T-cell (primary cell): ENCODE data around the gene ATP5F1D. TPM values are rescaled to one million over a fixed set of nuclear protein-coding genes. Genes with fewer than 3 reads are reported as not detected.
A peak's percentile ranks its signal among the peaks of the same experiment; 100 is the strongest.

ENCODE experiments used
- ATAC-seq, 4 experiments: fragments of 200-7000 bp in 3 of 4; fragments of 150-1000 bp in 1 of 4; cut with Tn5 transposase; replicated peaks in 1 of 4; 1 replicate in 3 of 4; 2 replicates in 1 of 4; pipeline ENCODE4 v1.10.0; 2021; ENCODE audit warnings: moderate library complexity in 3 of 4, mild to moderate bottlenecking in 2 of 4, moderate number of reproducible peaks in 1 of 4
- CTCF ChIA-PET, 2 donors: fragments of 300-600 bp; sonication (Branson Sonifier 250); formaldehyde crosslinking; loops; one replicate each; lab custom pipeline; 2022; ENCODE audit warnings: antibody characterized with exemption in 2 of 2; lab: Charles Lee
- POLR2A ChIA-PET, 2 donors: fragments of 300-600 bp; sonication (Branson Sonifier 250); formaldehyde crosslinking; loops; one replicate each; lab custom pipeline; 2022; ENCODE audit warnings: antibody characterized with exemption in 2 of 2; lab: Charles Lee
- DNase-seq, 35 experiments: peaks; one replicate each; pipeline versions ENCODE4 v3.0.0 to v3.0.0-alpha.2; 2013 to 2023
- H3K27ac ChIP-seq: one replicate; pipeline ENCODE4 v1.5.1; 2013; ENCODE audit warnings: low read length
- H3K27me3 ChIP-seq, 2 experiments: replicated peaks in 1 of 2; 1 replicate in 1 of 2; 2 replicates in 1 of 2; pipeline versions ENCODE4 v1.6.1 to v1.7.0; 2013; ENCODE audit warnings: low read length in 1 of 2, mixed read lengths in 1 of 2; ENCODE audit not compliant: control insufficient read depth in 2 of 2, insufficient read depth in 2 of 2; ENCODE audit errors: extremely low read depth in 1 of 2
- H3K36me3 ChIP-seq, 2 donors: 1 replicate in 1 of 2; 2 replicates in 1 of 2; pipeline versions ENCODE4 v1.6.1 to v1.7.0; 2013; ENCODE audit warnings: low read length in 1 of 2; ENCODE audit not compliant: control insufficient read depth in 2 of 2, insufficient read depth in 1 of 2; ENCODE audit errors: extremely low read depth in 1 of 2
- H3K4me1 ChIP-seq, 2 experiments: 1 replicate in 1 of 2; 2 replicates in 1 of 2; pipeline versions ENCODE4 v1.6.1 to v1.7.0; 2013; ENCODE audit warnings: low read length in 2 of 2, mixed read lengths in 1 of 2; ENCODE audit not compliant: insufficient read depth in 2 of 2, control insufficient read depth in 1 of 2; ENCODE audit errors: extremely low read depth in 1 of 2
- H3K4me3 ChIP-seq, 2 donors: 1 replicate in 1 of 2; 2 replicates in 1 of 2; pipeline versions ENCODE4 v1.5.1 to v1.7.0; 2013; ENCODE audit warnings: mild to moderate bottlenecking in 2 of 2, low read length in 1 of 2, moderate library complexity in 1 of 2; ENCODE audit not compliant: control insufficient read depth in 1 of 2; ENCODE audit errors: extremely low read depth in 1 of 2
- H3K9me3 ChIP-seq: 2 replicates; pipeline ENCODE4 v1.7.0; 2013
- H3K27ac Mint-ChIP-seq, 2 donors: one replicate each; pipeline ENCODE4 v1.8.0; 2020 to 2021; ENCODE audit warnings: mild to moderate bottlenecking in 2 of 2, mixed read lengths in 2 of 2
- H3K27me3 Mint-ChIP-seq, 2 donors: one replicate each; pipeline ENCODE4 v1.8.0; 2021 to 2022; ENCODE audit warnings: mixed read lengths in 2 of 2
- H3K36me3 Mint-ChIP-seq: one replicate; pipeline ENCODE4 v1.8.0; 2021; ENCODE audit warnings: mixed read lengths
- H3K4me1 Mint-ChIP-seq, 3 donors: one replicate each; pipeline ENCODE4 v1.8.0; 2020 to 2022; ENCODE audit warnings: mixed read lengths in 3 of 3, mild to moderate bottlenecking in 1 of 3
- H3K4me3 Mint-ChIP-seq, 3 donors: one replicate each; pipeline ENCODE4 v1.8.0; 2020 to 2022; ENCODE audit warnings: mild to moderate bottlenecking in 3 of 3, mixed read lengths in 3 of 3, moderate library complexity in 3 of 3
- H3K9me3 Mint-ChIP-seq, 3 donors: one replicate each; pipeline ENCODE4 v1.8.0; 2020 to 2022; ENCODE audit warnings: mixed read lengths in 3 of 3
- WGBS: methylation state at CpG from one replicate; pipeline ENCODE4 v1.1.5; 2013; ENCODE audit warnings: missing lambda C conversion rate; ENCODE audit not compliant: insufficient coverage; 5-methylcytosine and 5-hydroxymethylcytosine counted together
- total RNA-seq, 35 experiments: library from RNA in 6 of 35; stranded (reverse) in 6 of 35; fragments of 120-200 nt in 1 of 35; gene quantifications; one replicate each; pipeline versions ENCODE4 v1.2.1 to v1.2.4 and lab custom pipeline; 2013 to 2026

ATP5F1D gene
- total RNA-seq, 5 donors from 2014 or later (not counting 1 experiment from before 2014, with no cell fraction given), result 117 to 233 (median 155) TPM

GRCh38 chr19:1234955-1235380 is 6.6 kb upstream of the ATP5F1D start:
- peak in 1 of 35 experiments; percentile 4 for DNase-seq
- Mint-ChIP-seq H3K4me1 (peaks cover 13 to 18% (median 14%) of the 10 kb centered on the region in 3 donors), H3K27ac (no peak overlapping the region), H3K27me3 (peaks cover 5 to 8% of the 10 kb centered on the region in 2 donors), H3K36me3 (no peaks in the 10 kb centered on the region), H3K9me3 (no peaks in the 10 kb centered on the region), H3K4me3 (no peak overlapping the region)
- ChIA-PET POLR2A (interaction anchor here in 1 of 2 donors (0.6 kb wide), 1 partner anchor 141 kb away, joined by 3 read pairs; no protein-coding TSS in a partner anchor), CTCF (no interaction called here)
- H3K36me3 ChIP-seq, result no peaks in the 10 kb centered on the region
- no peak overlapping the region for H3K27ac ChIP-seq
- ATAC-seq, result no peak
- H3K4me1 ChIP-seq, result peaks cover 3 to 29% of the 10 kb centered on the region in 2 experiments
- H3K4me3 ChIP-seq, result no peak overlapping the region
- peaks cover 2 to 34% of the 10 kb centered on the region in 2 experiments for H3K27me3 ChIP-seq
- no peaks in the 10 kb centered on the region for H3K9me3 ChIP-seq
- 92% methylated on average over 43 of the region's 43 CpGs for WGBS

GRCh38 chr19:1235625-1236538 is 5.7 kb upstream of the ATP5F1D start:
- peaks cover 5 to 36% of the 10 kb centered on the region in 2 experiments for H3K4me1 ChIP-seq
- H3K4me1 Mint-ChIP-seq, result peaks cover 15 to 21% (median 18%) of the 10 kb centered on the region in 3 donors
- no peaks in the 10 kb centered on the region for H3K9me3 ChIP-seq
- H3K36me3 Mint-ChIP-seq, result no peaks in the 10 kb centered on the region
- peak in 1 of 35 experiments; percentile 6 for DNase-seq
- H3K9me3 Mint-ChIP-seq, result no peaks in the 10 kb centered on the region
- no peaks in the 10 kb centered on the region for H3K36me3 ChIP-seq
- H3K27ac Mint-ChIP-seq, result no peak overlapping the region
- no peak overlapping the region for H3K4me3 ChIP-seq
- WGBS, result 83% methylated on average over 21 of the region's 39 CpGs
- H3K27me3 ChIP-seq, result peaks cover 2 to 34% of the 10 kb centered on the region in 2 experiments
- ATAC-seq, result no peak
- no peak overlapping the region for H3K27ac ChIP-seq
- H3K4me3 Mint-ChIP-seq, result peak overlapping the region in 1 of 3 donors; percentile 39
- CTCF ChIA-PET, result interaction anchor here in 1 of 2 donors (0.5 kb wide), 1 partner anchor 130 kb away, joined by 3 read pairs; no protein-coding TSS in a partner anchor
- POLR2A ChIA-PET, result no interaction called here
- peaks cover 5 to 8% of the 10 kb centered on the region in 2 donors for H3K27me3 Mint-ChIP-seq

DNA sequence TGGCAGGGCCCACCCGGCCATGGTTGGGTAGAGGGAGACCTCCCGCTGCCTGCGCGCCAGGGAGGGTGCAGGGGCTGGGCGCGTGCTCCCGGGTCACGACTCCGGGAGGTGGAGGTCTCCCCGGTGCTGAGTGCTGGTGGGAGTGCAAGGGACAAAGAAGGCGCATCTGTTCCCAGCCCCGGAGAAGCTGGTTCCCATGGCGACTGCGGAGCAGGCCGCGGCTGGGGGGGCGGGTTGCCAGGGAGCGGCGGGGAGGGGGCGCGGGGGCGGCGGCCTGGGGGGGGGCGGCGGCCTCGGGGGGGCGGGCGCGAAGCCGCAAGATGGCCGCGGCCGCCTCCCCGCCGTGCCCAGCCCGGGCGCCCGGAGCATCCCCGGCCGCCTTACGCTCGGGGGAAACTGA is 5.0 kb upstream of the ATP5F1D start:
- Histone ChIP-seq H3K27ac (no peak overlapping the region), H3K36me3 (no peaks in the 10 kb centered on the region), H3K4me3 (no peak overlapping the region), H3K9me3 (no peaks in the 10 kb centered on the region), H3K27me3 (peaks cover 2 to 40% of the 10 kb centered on the region in 2 experiments), H3K4me1 (peaks cover 9 to 43% of the 10 kb centered on the region in 2 experiments)
- ChIA-PET POLR2A (no interaction called here), CTCF (no interaction called here)
- H3K9me3 Mint-ChIP-seq, result no peaks in the 10 kb centered on the region
- WGBS, result 2% methylated on average over 18 of the region's 42 CpGs
- peaks cover 22 to 28% (median 25%) of the 10 kb centered on the region in 3 donors for H3K4me1 Mint-ChIP-seq
- H3K4me3 Mint-ChIP-seq, result peak overlapping the region in 1 of 3 donors; percentile 39
- DNase-seq (peak in 1 of 35 experiments; percentile 14), ATAC-seq (no peak)
- H3K27me3 Mint-ChIP-seq, result peaks cover 5 to 8% of the 10 kb centered on the region in 2 donors
- H3K27ac Mint-ChIP-seq, result no peak overlapping the region
- H3K36me3 Mint-ChIP-seq, result no peaks in the 10 kb centered on the region

DNA sequence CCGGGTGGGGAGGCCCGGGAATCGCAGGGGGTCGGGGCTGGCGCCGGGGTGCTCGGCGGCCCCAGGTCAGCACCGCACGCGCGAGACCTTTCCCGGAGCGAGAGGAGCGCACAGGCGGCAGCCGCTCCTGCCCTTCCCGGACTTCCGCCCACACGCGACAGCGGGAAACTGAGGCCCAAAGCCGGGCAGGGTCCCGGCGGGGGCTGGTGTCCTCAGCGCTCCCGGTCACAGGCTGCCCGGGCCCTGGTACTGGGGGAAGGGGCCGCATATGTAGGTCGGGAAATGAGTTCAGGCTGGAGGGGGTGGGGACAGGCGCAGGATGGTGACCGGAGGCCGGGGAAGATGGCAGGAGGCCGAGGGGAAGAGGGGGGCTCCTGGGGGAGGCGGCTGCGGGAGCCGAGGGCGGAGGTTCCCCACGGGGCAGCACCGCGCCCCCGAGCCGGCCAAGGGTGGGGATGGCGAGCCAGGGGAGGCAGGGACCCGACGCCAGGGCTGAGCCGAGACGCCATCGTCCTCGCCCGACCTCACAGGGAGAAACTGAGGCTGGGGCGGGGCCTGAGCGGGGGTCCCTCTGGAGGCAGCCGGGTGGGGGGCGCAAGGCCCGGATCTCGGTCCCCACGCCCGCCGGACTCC is 4.4 kb upstream of the ATP5F1D start:
- WGBS, result under 1% methylated on average over 59 of the region's 60 CpGs
- peaks cover 5 to 8% of the 10 kb centered on the region in 2 donors for H3K27me3 Mint-ChIP-seq
- peaks cover 24 to 30% (median 28%) of the 10 kb centered on the region in 3 donors for H3K4me1 Mint-ChIP-seq
- Histone ChIP-seq H3K27ac (no peak overlapping the region), H3K36me3 (no peaks in the 10 kb centered on the region), H3K27me3 (peaks cover 2 to 40% of the 10 kb centered on the region in 2 experiments), H3K9me3 (no peaks in the 10 kb centered on the region), H3K4me1 (peaks cover 9 to 46% of the 10 kb centered on the region in 2 experiments), H3K4me3 (peak overlapping the region; percentile 19 to 47)
- peak overlapping the region in 2 of 3 donors; percentile 28 to 55 for H3K4me3 Mint-ChIP-seq
- DNase-seq (peak in 2 of 35 experiments; percentile 6 to 18), ATAC-seq (no peak)
- ChIA-PET POLR2A (no interaction called here), CTCF (no interaction called here)
- H3K27ac Mint-ChIP-seq, result no peak overlapping the region
- no peaks in the 10 kb centered on the region for H3K9me3 Mint-ChIP-seq
- no peaks in the 10 kb centered on the region for H3K36me3 Mint-ChIP-seq

DNA sequence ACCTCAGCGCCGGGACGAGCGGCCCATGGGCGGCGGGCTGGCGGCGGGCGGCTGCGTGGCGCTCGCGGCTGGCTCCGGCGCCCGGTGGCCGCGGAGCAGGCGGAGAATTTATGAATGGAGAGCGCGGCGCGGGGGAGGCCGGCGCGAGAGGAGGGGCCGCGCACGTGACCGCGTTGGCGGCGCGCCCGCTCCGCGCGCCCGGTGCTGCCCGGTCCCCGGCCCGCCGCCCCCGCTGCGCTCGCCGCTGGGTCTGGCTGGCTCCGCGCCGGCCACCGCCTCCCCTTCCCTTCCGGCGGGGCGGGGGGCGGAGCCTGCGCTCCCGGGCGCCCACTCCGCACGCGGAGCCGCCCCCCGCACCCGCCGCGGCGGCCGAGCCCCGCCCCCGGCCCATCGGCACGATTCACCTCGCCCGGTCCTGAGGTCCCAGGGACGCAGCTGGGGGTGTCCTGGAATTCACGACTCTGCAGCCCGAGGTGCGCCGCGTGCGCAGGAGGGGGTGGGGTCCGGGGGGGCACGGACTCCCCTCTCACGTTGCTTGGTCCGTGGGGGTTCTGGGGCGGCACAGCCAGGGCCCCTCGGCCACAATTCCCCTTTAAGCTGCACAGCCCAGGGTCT is 3.7 kb upstream of the ATP5F1D start, which contains the start of gene CBARP:
CBARP (minus strand) TSS at position 252 of the 615 bp plus-strand sequence. CDS start 1,905 bp downstream, outside the sequence.
- no peaks in the 10 kb centered on the region for H3K9me3 ChIP-seq
- no peak within 1 kb of the TSS for H3K27ac ChIP-seq
- peaks cover 9 to 53% of the 10 kb centered on the region in 2 experiments for H3K4me1 ChIP-seq
- H3K36me3 ChIP-seq, result no peaks in the 10 kb centered on the region
- peaks cover 2 to 40% of the 10 kb centered on the region in 2 experiments for H3K27me3 ChIP-seq
- Mint-ChIP-seq H3K27ac (peak within 1 kb of the TSS in 1 of 2 donors; percentile 66), H3K36me3 (no peaks in the 10 kb centered on the region), H3K27me3 (peaks cover 5 to 8% of the 10 kb centered on the region in 2 donors), H3K4me3 (peak within 1 kb of the TSS; percentile 78 to 93 (median 80)), H3K4me1 (peaks cover 24 to 35% (median 34%) of the 10 kb centered on the region in 3 donors), H3K9me3 (no peaks in the 10 kb centered on the region)
- under 1% methylated on average over 83 of the region's 87 CpGs for WGBS
- DNase-seq, result peak in 4 of 35 experiments; percentile 11 to 60 (median 39)
- peak in 2 of 4 experiments; percentile 2 to 5 for ATAC-seq
- peak within 1 kb of the TSS; percentile 19 to 47 for H3K4me3 ChIP-seq
- ChIA-PET POLR2A (interaction anchor here in 1 of 2 donors (0.7 to 1.3 kb wide), 2 partner anchors 31 to 33 kb away, joined by 3 to 7 read pairs; partner anchors contain the start of gene CIRBP), CTCF (interaction anchor here in 1 of 2 donors (0.6 kb wide), 1 partner anchor 71 kb away, joined by 3 read pairs; no protein-coding TSS in a partner anchor)
